ENCODE measurements around the gene URB2. TPM values are rescaled to one million over a fixed set of nuclear protein-coding genes. Genes with fewer than 3 reads are reported as not detected.

The URB2 gene
- total and polyA plus RNA-seq, 2 of the 13 experiments (the other 11 are each of a cell fraction or from before 2014, with no cell fraction given) = 4.0 to 17.6 TPM

- ATAC-seq = no peak
- H3K4me2 ChIP-seq (ENCODE audit: low read depth, low read length) = no peak overlapping the region
- H3K9ac ChIP-seq (ENCODE audit: insufficient read depth, low read depth, low read length) = no peak overlapping the region
- WGBS (ENCODE audit: low lambda C conversion rate) = 100% methylated on average over 2 of the region's 4 CpGs
- intact Hi-C loops (cut with micrococcal nuclease; ENCODE audit: unreplicated experiment) (no loop called here), in situ Hi-C loops (cut with HindIII; ENCODE audit: extremely low pct_ligation_motif_present, low pct_unique_long_range_greater_than_20kb) (no loop called here)
- no peaks in the 10 kb centered on the region for H3K27me3 ChIP-seq (ENCODE audit: control insufficient read depth in 1 of 2, insufficient read depth in 2 of 2, low read length in 2 of 2)
- H3K79me2 ChIP-seq (ENCODE audit: insufficient read depth, low read length) = peaks cover 4% of the 10 kb centered on the region
- no peaks in the 10 kb centered on the region for H3K9me3 ChIP-seq (ENCODE audit: low read length)
- ChIA-PET CTCF (ENCODE audit: low intra/inter-chr PET ratio, low total read pairs) (no interaction called here), POLR2A (no interaction called here)
- H3K27ac ChIP-seq (ENCODE audit: extremely low read length, insufficient read depth, low read length) = no peak overlapping the region
- no peak for TF ChIP-seq TEAD2 (CRISPR knock-in tag; IDR thresholded peaks at IDR 0.05)
- no peak for TF ChIP-seq THRA (CRISPR knock-in tag; IDR thresholded peaks at IDR 0.05; ENCODE audit: borderline replicate concordance)
- no peak for TF ChIP-seq ZNF629 (CRISPR knock-in tag; conservative IDR thresholded peaks at IDR 0.05)
- TF ChIP-seq GTF2F1 (IDR thresholded peaks at IDR 0.05; ENCODE audit: low read length) = no peak
- TF ChIP-seq MEF2D (CRISPR knock-in tag; IDR thresholded peaks at IDR 0.05) = no peak
- no peak for TF ChIP-seq IRX3 (CRISPR knock-in tag; IDR thresholded peaks at IDR 0.05; ENCODE audit: borderline replicate concordance, low read depth)
- TF ChIP-seq NFIB (CRISPR knock-in tag; IDR thresholded peaks at IDR 0.05; ENCODE audit: borderline replicate concordance) = no peak
- no peak overlapping the region for H3K4me3 ChIP-seq (replicated peaks in 1 of 3; ENCODE audit: insufficient read depth in 1 of 3, low read depth in 2 of 3, low read length in 3 of 3)
- H3K4me1 ChIP-seq (ENCODE audit: insufficient read depth, low read length) = no peaks in the 10 kb centered on the region
- H4K20me1 ChIP-seq (ENCODE audit: insufficient read depth, low read length) = no peaks in the 10 kb centered on the region
- no TSS peak for BruUV-seq (replicated peaks)
- peaks cover 24 to 65% of the 10 kb centered on the region in 2 experiments for H3K36me3 ChIP-seq (replicated peaks in 1 of 2; ENCODE audit: control insufficient read depth in 1 of 2, insufficient read depth in 2 of 2, low read length in 2 of 2)
- H2AFZ ChIP-seq (ENCODE audit: low read length) = no peak overlapping the region
- no peak for FAIRE-seq
- DNase-seq (ENCODE audit: low spot score) = no peak
Measured at GRCh38 chr1:229642970-229643369, 16.9 kb downstream of the URB2 start.
